Adrenal gland (tissue), 12 donors: ENCODE measurements around the gene CDK15. TPM values are rescaled to one million over a fixed set of nuclear protein-coding genes. Genes with fewer than 3 reads are reported as not detected.
A peak's percentile ranks its signal among the peaks of the same experiment; 100 is the strongest.

Experiments used
- DNase-seq, 7 donors: peaks; one replicate each; pipeline ENCODE4 v3.0.0-alpha.2; 2019 to 2020
- H3K27ac ChIP-seq, 5 donors: fragments of 200-600 bp; sonication (generic) in 4 of 5; 1 replicate in 3 of 5; 2 replicates in 2 of 5; pipeline versions ENCODE4 v1.5.1 to v1.8.0; 2016 to 2020; ENCODE audit warnings: mild to moderate bottlenecking in 1 of 5
- H3K27me3 ChIP-seq: fragments of 200-600 bp; 2 replicates; pipeline ENCODE4 v1.8.0; 2021
- H3K36me3 ChIP-seq, 2 donors: fragments of 200-600 bp; replicated peaks in 1 of 2; 1 replicate in 1 of 2; 2 replicates in 1 of 2; pipeline versions ENCODE4 v1.5.1 to v1.8.0; 2018 to 2022
- H3K4me1 ChIP-seq, 2 donors: fragments of 200-600 bp; replicated peaks in 1 of 2; 1 replicate in 1 of 2; 2 replicates in 1 of 2; pipeline versions ENCODE4 v1.5.1 to v1.8.0; 2018 to 2021
- H3K4me3 ChIP-seq, 4 donors: fragments of 200-600 bp; sonication (generic) in 3 of 4; one replicate each; pipeline ENCODE4 v1.5.1; 2016 to 2018
- H3K9me3 ChIP-seq, 3 donors: fragments of 200-600 bp; sonication (generic) in 1 of 3; replicated peaks in 1 of 3; 1 replicate in 2 of 3; 2 replicates in 1 of 3; pipeline versions ENCODE4 v1.5.1 to v1.8.0; 2016 to 2021
- CTCF ChIP-seq, 6 experiments: fragments of 450-650 bp in 4 of 6; fragments of 200-600 bp in 2 of 6; sonication (generic) in 1 of 6; IDR thresholded peaks; 1 replicate in 5 of 6; 2 replicates in 1 of 6; pipeline versions ENCODE4 v1.5.1 to v1.8.0; 2016 to 2021; ENCODE audit warnings: antibody characterized with exemption in 6 of 6, mild to moderate bottlenecking in 2 of 6, moderate library complexity in 1 of 6
- POLR2A ChIP-seq, 2 donors: fragments of 450-650 bp; IDR thresholded peaks; one replicate each; pipeline ENCODE4 v1.6.1; 2017; ENCODE audit warnings: antibody characterized with exemption in 2 of 2, mild to moderate bottlenecking in 2 of 2, moderate library complexity in 1 of 2
- WGBS, 4 donors: extraction: QIAGEN DNeasy Blood & Tissue Kit in 2 of 4; methylation state at CpG; one replicate each; pipeline versions ENCODE4 v1.1.5 to v1.1.7; 2013 to 2017; 5-methylcytosine and 5-hydroxymethylcytosine counted together
- intact Hi-C, 2 donors: fragments of 100-400 bp; cut with DNase I; formaldehyde crosslinking; loops; one replicate each; pipeline versions ENCODE4 v1.14.1 to v1.15.0; 2022 to 2023
- polyA plus RNA-seq, 3 donors: library from polyadenylated mRNA; stranded (reverse); fragments of 200-250 nt in 2 of 3; fragments of 350-450 nt in 1 of 3; fragmentation: Illumina TruSeq in 1 of 3; extraction: RNeasy Lipid Tissue Mini Kit (QIAGEN cat#74804) in 1 of 3; gene quantifications; one replicate each; pipeline ENCODE4 v1.2.3, GENCODE V29; 2013 to 2014
- total RNA-seq, 9 donors: library from RNA; depleted of rRNA in 4 of 9; stranded (reverse); fragments of >200 nt in 4 of 9; fragments of 120-200 nt in 1 of 9; fragmentation: NEBNext Ultra II Directional in 1 of 9; extraction: Animal tissue kit (Norgen Biotek cat#: 25700) in 1 of 9; gene quantifications; one replicate each; pipeline versions ENCODE4 v1.1.0 to v1.2.4, GENCODE V29; 2013 to 2023
- donor health status: healthy with polysubstance abuse.
- donor health status: Bipolar disorder and iron deficiency.
- donor health status: DM: yes; HTN: yes; CAD: no.
- donor health status: DM: no; HTN: no; CAD: no.
- donor health status: DM: no; HTN: no; CAD: no.
- donor health status: DM: yes; HTN: yes; CAD: no.

CDK15 gene
- total and polyA plus RNA-seq, 12 donors: 0.06 to 1.2 (median 0.14) TPM; not detected in 1

- Histone ChIP-seq H3K4me1 (no peaks in the 10 kb centered on the region), H3K27me3 (no peaks in the 10 kb centered on the region), H3K36me3 (no peaks in the 10 kb centered on the region), H3K27ac (no peak overlapping the region), H3K9me3 (no peaks in the 10 kb centered on the region), H3K4me3 (no peak overlapping the region)
- 72 to 90% (median 86%) methylated on average over 1 of the region's 1 CpG for WGBS, 4 donors
- intact Hi-C loops: no loop called here
- TF ChIP-seq POLR2A (IDR thresholded peaks at IDR 0.05) (no peak), CTCF (IDR thresholded peaks at IDR 0.05) (no peak)
- DNase-seq: no peak
Observed at GRCh38 chr2:201793631-201794030, 12.7 kb upstream of the CDK15 start.

GRCh38 chr2:201794294-201794693 lies 12.0 kb upstream of the CDK15 start:
- Histone ChIP-seq H3K4me3 (no peak overlapping the region), H3K36me3 (no peaks in the 10 kb centered on the region), H3K4me1 (no peaks in the 10 kb centered on the region), H3K27ac (no peak overlapping the region), H3K9me3 (no peaks in the 10 kb centered on the region), H3K27me3 (no peaks in the 10 kb centered on the region)
- no peak for TF ChIP-seq CTCF (IDR thresholded peaks at IDR 0.05)
- TF ChIP-seq POLR2A (IDR thresholded peaks at IDR 0.05): no peak
- intact Hi-C loops: no loop called here
- 72 to 76% (median 73%) methylated on average over 6 of the region's 6 CpGs for WGBS, 4 donors
- no peak for DNase-seq

- H3K27ac ChIP-seq: no peak overlapping the region
Observed at GRCh38 chr2:201795607-201796477, 10.5 kb upstream of the CDK15 start.

GRCh38 chr2:201796478-201796865 lies 9.9 kb upstream of the CDK15 start:
- Histone ChIP-seq H3K36me3 (no peaks in the 10 kb centered on the region), H3K4me1 (no peaks in the 10 kb centered on the region), H3K9me3 (no peaks in the 10 kb centered on the region), H3K4me3 (no peak overlapping the region), H3K27me3 (no peaks in the 10 kb centered on the region), H3K27ac (no peak overlapping the region)
- intact Hi-C loops: loop anchor here in 1 of 2 donors (5.0 kb wide), 1 partner anchor 381 kb away; no protein-coding TSS in a partner anchor
- TF ChIP-seq POLR2A (IDR thresholded peaks at IDR 0.05) (no peak), CTCF (IDR thresholded peaks at IDR 0.05) (no peak)
- DNase-seq: no peak

More at GRCh38 chr2:201795607-201796477, 10.5 kb upstream of the CDK15 start:
- 28 to 33% (median 31%) methylated on average over 5 of the region's 5 CpGs for WGBS, 4 donors
- H3K36me3 ChIP-seq: no peaks in the 10 kb centered on the region
- no peaks in the 10 kb centered on the region for H3K9me3 ChIP-seq
- no peaks in the 10 kb centered on the region for H3K27me3 ChIP-seq
- intact Hi-C loops: loop anchor here in 1 of 2 donors (5.0 kb wide), 1 partner anchor 381 kb away; no protein-coding TSS in a partner anchor
- no peak overlapping the region for H3K4me3 ChIP-seq
- no peaks in the 10 kb centered on the region for H3K4me1 ChIP-seq
- DNase-seq: peak in 5 of 7 donors; percentile 22 to 43 (median 31)
- peak; percentile 49 to 70 (median 66) for TF ChIP-seq CTCF (IDR thresholded peaks at IDR 0.05)
- no peak for TF ChIP-seq POLR2A (IDR thresholded peaks at IDR 0.05)
